K562 (cell line): ENCODE results near the gene TMEM61. TPM values are rescaled to one million over a fixed set of nuclear protein-coding genes. Genes with fewer than 3 reads are reported as not detected.

Source experiments
- BMI1 ChIP-seq: fragments of 150-350 bp; IDR thresholded peaks from 2 replicates; pipeline ENCODE4 v1.6.1; 2014; ENCODE audit warnings: low read length
- BRD9 ChIP-seq: fragments of 450-650 bp; IDR thresholded peaks from 2 replicates; pipeline ENCODE4 v1.6.1; 2018; ENCODE audit warnings: low read depth; ENCODE audit not compliant: partially characterized antibody
- HDAC8 ChIP-seq: fragments of 450-650 bp; IDR thresholded peaks from 2 replicates; pipeline ENCODE4 v1.6.1; 2016; ENCODE audit warnings: mild to moderate bottlenecking, missing genetic modification characterization, moderate library complexity, missing compliant biosample characterization
- KLF13 ChIP-seq: fragments of 450-650 bp; IDR thresholded peaks from 2 replicates; pipeline ENCODE4 v1.6.1; 2016; ENCODE audit warnings: missing genetic modification characterization, low read depth, mild to moderate bottlenecking, missing compliant biosample characterization, moderate library complexity, borderline replicate concordance
- MCM7 ChIP-seq, 2 experiments: fragments of 450-650 bp; IDR thresholded peaks; 2 replicates each; pipeline ENCODE4 v1.6.1; 2016 to 2018
- MEF2D ChIP-seq: conservative IDR thresholded peaks from 2 replicates; pipeline ENCODE4 v1.6.1; 2016; ENCODE audit warnings: low read depth, missing genetic modification characterization, missing compliant biosample characterization
- NFE2 ChIP-seq: IDR thresholded peaks from 2 replicates; pipeline ENCODE4 v1.6.1; 2014; ENCODE audit warnings: antibody characterized with exemption, low read depth
- NFRKB ChIP-seq: fragments of 450-650 bp; IDR thresholded peaks from 2 replicates; pipeline ENCODE4 v1.6.1; 2016; ENCODE audit warnings: low read depth
- RBBP5 ChIP-seq: fragments of 200-600 bp; sonication (generic); IDR thresholded peaks from 2 replicates; pipeline ENCODE4 v1.6.1; 2012; ENCODE audit warnings: borderline replicate concordance, mild to moderate bottlenecking, low read length, control low read depth, inconsistent platforms; ENCODE audit not compliant: insufficient read depth, poor library complexity, severe bottlenecking
- SMAD2 ChIP-seq: fragments of 150-350 bp; IDR thresholded peaks from 2 replicates; pipeline ENCODE4 v1.6.1; 2014; ENCODE audit warnings: low read depth, mild to moderate bottlenecking, low read length
- SOX6 ChIP-seq: fragments of 450-650 bp; IDR thresholded peaks from 2 replicates; pipeline ENCODE4 v1.6.1; 2014; ENCODE audit warnings: mild to moderate bottlenecking
- TCF7 ChIP-seq: sonication (generic); IDR thresholded peaks from 2 replicates; pipeline ENCODE4 v1.6.1; 2016; ENCODE audit warnings: antibody characterized with exemption, borderline replicate concordance
- TFAM ChIP-seq: fragments of 250-450 bp; sonication (Bioruptor Pico); conservative IDR thresholded peaks from 2 replicates; pipeline ENCODE4 v1.5.0; 2021; ENCODE audit warnings: mild to moderate bottlenecking, moderate library complexity
- TRIM28 ChIP-seq: fragments of 450-650 bp; IDR thresholded peaks from 2 replicates; pipeline ENCODE4 v1.6.1; 2017
- WHSC1 ChIP-seq: IDR thresholded peaks from one replicate; pipeline ENCODE4 v1.6.1; 2012; ENCODE audit warnings: low read length, control low read depth, inconsistent platforms
- ZFP30 ChIP-seq: fragments of 250-450 bp; sonication (Bioruptor Pico); IDR thresholded peaks from 2 replicates; pipeline ENCODE4 v1.8.0; 2022; ENCODE audit warnings: moderate library complexity, mild to moderate bottlenecking, inconsistent platforms, borderline replicate concordance
- ZNF551 ChIP-seq: fragments of 250-450 bp; sonication (Bioruptor Pico); IDR thresholded peaks from 2 replicates; pipeline ENCODE4 v1.5.0; 2021; ENCODE audit warnings: mild to moderate bottlenecking, moderate library complexity
- ZNF695 ChIP-seq: fragments of 450-650 bp; formaldehyde crosslinking; IDR thresholded peaks from 2 replicates; pipeline ENCODE4 v1.4.0; 2020; ENCODE audit warnings: mild to moderate bottlenecking, moderate library complexity
- ZNF707 ChIP-seq: fragments of 250-450 bp; sonication (Bioruptor Pico); conservative IDR thresholded peaks from 2 replicates; pipeline ENCODE4 v1.8.0; 2022; ENCODE audit warnings: inconsistent platforms, mild to moderate bottlenecking, moderate library complexity
- polyA plus RNA-seq, 8 experiments: library from polyadenylated mRNA; depleted of rRNA in 4 of 8; stranded (reverse) in 5 of 8; unstranded in 3 of 8; fragments of >200 nt; fragmentation: Nextera tagmentation in 2 of 8; fragmentation: Illumina TruSeq in 1 of 8; extraction: Ambion mirVana in 2 of 8; extraction: Trizol in 1 of 8; gene quantifications; 2 replicates each; pipeline versions ENCODE4 v1.2.1 to v1.2.3, GENCODE V29; 2011 to 2014; ENCODE audit warnings: inconsistent platforms in 1 of 8, missing spikeins in 1 of 8
- total RNA-seq, 7 experiments: library from RNA; depleted of rRNA in 6 of 7; stranded (reverse); fragments of >200 nt in 6 of 7; fragmentation: Illumina TruSeq in 2 of 7; extraction: Trizol in 2 of 7; gene quantifications; 2 replicates each; pipeline versions ENCODE4 v1.2.1 to v1.2.3, GENCODE V29; 2011 to 2021; ENCODE audit warnings: low replicate concordance in 1 of 7
- TF ChIP-seq, protein P1 (sequence below): fragments of 450-650 bp; IDR thresholded peaks from 2 replicates; pipeline ENCODE4 v1.6.1; 2017; ENCODE audit warnings: mild to moderate bottlenecking, moderate library complexity
- TF ChIP-seq, protein P2 (sequence below): fragments of 250-450 bp; sonication (Bioruptor Pico); IDR thresholded peaks from 2 replicates; pipeline ENCODE4 v1.5.0; 2021
- TF ChIP-seq, protein P3 (sequence below), 2 experiments: fragments of 450-650 bp; IDR thresholded peaks; 2 replicates each; pipeline ENCODE4 v1.6.1; 2016; ENCODE audit warnings: mild to moderate bottlenecking in 2 of 2, borderline replicate concordance in 1 of 2, low read depth in 1 of 2, moderate library complexity in 1 of 2

TMEM61 gene
- total and polyA plus RNA-seq, 9 of the 15 experiments (the other 6 are each of a cell fraction or from before 2014, with no cell fraction given): not detected

DNA sequence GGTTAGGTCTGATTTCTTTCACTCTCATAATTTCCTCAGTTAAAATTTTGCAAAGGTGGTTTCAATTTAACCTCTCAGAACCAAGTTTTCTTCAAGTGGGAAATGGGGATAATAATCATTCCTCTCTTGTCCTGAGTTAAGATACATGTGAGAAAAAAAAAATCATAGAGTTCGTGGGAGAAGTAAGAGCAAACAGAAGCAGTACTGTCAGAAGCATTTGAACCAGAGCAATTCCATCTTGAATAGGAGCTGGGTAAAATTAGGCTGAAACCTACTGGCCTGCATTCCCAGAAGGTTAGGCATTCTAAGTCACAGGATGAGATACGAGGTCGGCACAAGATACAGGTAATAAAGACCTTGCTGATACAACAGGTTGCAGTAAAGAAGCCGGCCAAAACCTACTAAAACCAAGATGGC lies 28.6 kb upstream of the TMEM61 start (continued):
- TF ChIP-seq, protein P1, sequence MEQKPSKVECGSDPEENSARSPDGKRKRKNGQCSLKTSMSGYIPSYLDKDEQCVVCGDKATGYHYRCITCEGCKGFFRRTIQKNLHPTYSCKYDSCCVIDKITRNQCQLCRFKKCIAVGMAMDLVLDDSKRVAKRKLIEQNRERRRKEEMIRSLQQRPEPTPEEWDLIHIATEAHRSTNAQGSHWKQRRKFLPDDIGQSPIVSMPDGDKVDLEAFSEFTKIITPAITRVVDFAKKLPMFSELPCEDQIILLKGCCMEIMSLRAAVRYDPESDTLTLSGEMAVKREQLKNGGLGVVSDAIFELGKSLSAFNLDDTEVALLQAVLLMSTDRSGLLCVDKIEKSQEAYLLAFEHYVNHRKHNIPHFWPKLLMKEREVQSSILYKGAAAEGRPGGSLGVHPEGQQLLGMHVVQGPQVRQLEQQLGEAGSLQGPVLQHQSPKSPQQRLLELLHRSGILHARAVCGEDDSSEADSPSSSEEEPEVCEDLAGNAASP: no peak
- TF ChIP-seq MCM7 (IDR thresholded peaks at IDR 0.05) (no peak), HDAC8 (tag) (peak; percentile 74; the same call in 1 of the 2 replicates), ZNF551 (CRISPR knock-in tag) (no peak), TCF7 (no peak), NFE2 (no peak), BMI1 (no peak), MEF2D (tag) (peak; percentile 85), SMAD2 (no peak), ZNF707 (CRISPR knock-in tag) (no peak), SOX6 (no peak), RBBP5 (no peak), ZFP30 (CRISPR knock-in tag) (no peak), TRIM28 (no peak), TFAM (CRISPR knock-in tag) (no peak), BRD9 (no peak), ZNF695 (no peak), NFRKB (no peak), KLF13 (tag) (no peak), WHSC1 (no peak)
- TF ChIP-seq, protein P2, sequence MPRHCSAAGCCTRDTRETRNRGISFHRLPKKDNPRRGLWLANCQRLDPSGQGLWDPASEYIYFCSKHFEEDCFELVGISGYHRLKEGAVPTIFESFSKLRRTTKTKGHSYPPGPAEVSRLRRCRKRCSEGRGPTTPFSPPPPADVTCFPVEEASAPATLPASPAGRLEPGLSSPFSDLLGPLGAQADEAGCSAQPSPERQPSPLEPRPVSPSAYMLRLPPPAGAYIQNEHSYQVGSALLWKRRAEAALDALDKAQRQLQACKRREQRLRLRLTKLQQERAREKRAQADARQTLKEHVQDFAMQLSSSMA: no peak
- TF ChIP-seq, protein P3, sequence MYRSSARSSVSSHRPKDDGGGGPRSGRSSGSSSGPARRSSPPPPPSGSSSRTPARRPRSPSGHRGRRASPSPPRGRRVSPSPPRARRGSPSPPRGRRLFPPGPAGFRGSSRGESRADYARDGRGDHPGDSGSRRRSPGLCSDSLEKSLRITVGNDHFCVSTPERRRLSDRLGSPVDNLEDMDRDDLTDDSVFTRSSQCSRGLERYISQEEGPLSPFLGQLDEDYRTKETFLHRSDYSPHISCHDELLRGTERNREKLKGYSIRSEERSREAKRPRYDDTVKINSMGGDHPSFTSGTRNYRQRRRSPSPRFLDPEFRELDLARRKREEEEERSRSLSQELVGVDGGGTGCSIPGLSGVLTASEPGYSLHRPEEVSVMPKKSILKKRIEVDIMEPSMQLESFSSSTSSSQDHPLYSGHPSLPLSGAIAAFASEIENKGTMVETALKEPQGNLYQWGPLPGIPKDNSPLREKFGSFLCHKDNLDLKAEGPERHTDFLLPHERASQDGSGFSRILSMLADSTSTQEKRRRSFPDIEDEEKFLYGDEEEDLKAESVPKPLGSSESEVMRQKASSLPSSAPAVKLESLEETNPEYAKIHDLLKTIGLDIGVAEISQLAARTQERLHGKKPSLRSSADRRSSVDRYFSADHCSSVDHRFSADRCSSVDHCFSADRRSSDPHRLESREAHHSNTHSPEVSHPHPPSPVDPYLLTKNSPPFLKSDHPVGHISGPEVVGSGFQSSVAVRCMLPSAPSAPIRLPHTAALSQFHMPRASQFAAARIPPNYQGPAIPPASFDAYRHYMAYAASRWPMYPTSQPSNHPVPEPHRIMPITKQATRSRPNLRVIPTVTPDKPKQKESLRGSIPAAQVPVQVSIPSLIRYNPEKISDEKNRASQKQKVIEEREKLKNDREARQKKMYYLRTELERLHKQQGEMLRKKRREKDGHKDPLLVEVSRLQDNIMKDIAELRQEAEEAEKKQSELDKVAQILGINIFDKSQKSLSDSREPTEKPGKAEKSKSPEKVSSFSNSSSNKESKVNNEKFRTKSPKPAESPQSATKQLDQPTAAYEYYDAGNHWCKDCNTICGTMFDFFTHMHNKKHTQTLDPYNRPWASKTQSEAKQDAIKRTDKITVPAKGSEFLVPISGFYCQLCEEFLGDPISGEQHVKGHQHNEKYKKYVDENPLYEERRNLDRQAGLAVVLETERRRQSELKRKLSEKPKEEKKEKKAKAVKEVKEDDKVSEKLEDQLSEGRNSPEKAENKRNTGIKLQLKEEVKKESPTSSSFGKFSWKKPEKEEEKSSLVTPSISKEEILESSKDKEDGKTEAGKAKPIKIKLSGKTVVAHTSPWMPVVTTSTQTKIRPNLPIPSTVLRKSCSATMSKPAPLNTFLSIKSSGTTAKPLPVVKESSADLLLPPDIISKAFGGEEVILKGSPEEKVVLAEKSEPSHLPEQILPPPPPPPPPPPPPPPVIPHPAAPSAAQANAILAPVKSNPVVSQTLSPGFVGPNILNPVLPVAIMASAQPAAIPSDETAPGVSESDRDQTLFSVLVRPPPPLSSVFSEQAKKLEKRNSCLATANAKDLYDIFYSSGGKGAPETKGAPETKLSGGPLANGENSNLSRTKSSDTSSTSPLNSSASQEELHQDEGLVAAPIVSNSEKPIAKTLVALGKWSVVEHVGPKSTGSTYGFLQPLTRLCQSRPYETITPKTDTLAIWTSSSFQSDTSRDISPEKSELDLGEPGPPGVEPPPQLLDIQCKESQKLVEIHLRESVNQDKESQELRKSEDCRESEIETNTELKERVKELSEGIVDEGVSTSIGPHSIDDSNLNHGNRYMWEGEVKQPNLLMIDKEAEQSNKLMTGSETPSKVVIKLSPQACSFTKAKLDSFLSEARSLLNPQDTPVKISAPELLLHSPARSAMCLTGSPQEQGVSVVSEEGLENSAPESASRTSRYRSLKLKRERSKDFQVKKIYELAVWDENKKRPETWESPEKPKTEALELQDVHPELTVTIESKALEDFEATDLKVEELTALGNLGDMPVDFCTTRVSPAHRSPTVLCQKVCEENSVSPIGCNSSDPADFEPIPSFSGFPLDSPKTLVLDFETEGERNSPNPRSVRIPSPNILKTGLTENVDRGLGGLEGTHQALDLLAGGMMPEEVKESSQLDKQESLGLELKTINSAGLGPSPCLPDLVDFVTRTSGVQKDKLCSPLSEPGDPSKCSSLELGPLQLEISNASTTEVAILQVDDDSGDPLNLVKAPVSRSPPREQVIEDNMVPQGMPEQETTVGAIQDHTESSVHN (IDR thresholded peaks at IDR 0.05; ENCODE audit: borderline replicate concordance in 1 of 2, low read depth in 1 of 2): no peak
